HepG2 (cell line): Measurements from ENCODE around the gene DDC. TPM values are rescaled to one million over a fixed set of nuclear protein-coding genes. Genes with fewer than 3 reads are reported as not detected.

Experiments used
- DPF2 ChIP-seq: sonication (generic); formaldehyde crosslinking; IDR thresholded peaks from 2 replicates; pipeline ENCODE4 v1.4.0; 2020; ENCODE audit warnings: mild to moderate bottlenecking, low read depth, missing genetic modification reagents, borderline replicate concordance
- FOXP1 ChIP-seq, 2 experiments: fragments of 450-650 bp in 1 of 2; IDR thresholded peaks; 2 replicates each; pipeline ENCODE4 v1.6.1; 2017 to 2018; ENCODE audit warnings: antibody characterized with exemption in 1 of 2
- GATAD2A ChIP-seq: IDR thresholded peaks from 2 replicates; pipeline ENCODE4 v1.6.1; 2016
- IRF2 ChIP-seq: IDR thresholded peaks from 2 replicates; pipeline ENCODE4 v1.6.1; 2018; ENCODE audit warnings: missing genetic modification reagents, missing compliant biosample characterization
- NCOA2 ChIP-seq: sonication (generic); formaldehyde crosslinking; IDR thresholded peaks from 2 replicates; pipeline ENCODE4 v1.8.0; 2022; ENCODE audit warnings: inconsistent platforms
- NONO ChIP-seq, 2 experiments: fragments of 450-650 bp in 1 of 2; sonication (generic) in 1 of 2; formaldehyde crosslinking in 1 of 2; IDR thresholded peaks in 1 of 2; conservative IDR thresholded peaks in 1 of 2; 2 replicates each; pipeline versions ENCODE4 v1.6.1 to v1.8.0; 2017 to 2022; ENCODE audit warnings: mild to moderate bottlenecking in 1 of 2, missing genetic modification reagents in 1 of 2, moderate library complexity in 1 of 2
- PRPF4 ChIP-seq: fragments of 200-400 bp; formaldehyde crosslinking; IDR thresholded peaks from 2 replicates; pipeline ENCODE4 v1.6.1; 2016; ENCODE audit warnings: low read length, low read depth; ENCODE audit not compliant: poor library complexity, severe bottlenecking
- RAD51 ChIP-seq: fragments of 450-650 bp; IDR thresholded peaks from 2 replicates; pipeline ENCODE4 v1.6.1; 2016; ENCODE audit warnings: borderline replicate concordance
- SALL1 ChIP-seq: sonication (generic); formaldehyde crosslinking; IDR thresholded peaks from 2 replicates; pipeline ENCODE4 v1.8.0; 2022; ENCODE audit warnings: mild to moderate bottlenecking, missing genetic modification reagents
- SMAD9 ChIP-seq: sonication (generic); formaldehyde crosslinking; IDR thresholded peaks from 2 replicates; pipeline ENCODE4 v1.5.1; 2020; ENCODE audit warnings: mild to moderate bottlenecking, missing genetic modification reagents
- SOX5 ChIP-seq: IDR thresholded peaks from 2 replicates; pipeline ENCODE4 v1.6.1; 2016; ENCODE audit warnings: borderline replicate concordance
- U2AF1 ChIP-seq: fragments of 200-400 bp; formaldehyde crosslinking; optimal IDR thresholded peaks from 2 replicates; pipeline ENCODE3; 2017; ENCODE audit warnings: mild to moderate bottlenecking, low read depth, low read length
- ZNF17 ChIP-seq: sonication (generic); formaldehyde crosslinking; IDR thresholded peaks from 2 replicates; pipeline ENCODE4 v1.5.0; 2020; ENCODE audit warnings: mild to moderate bottlenecking, missing genetic modification reagents
- ZNF251 ChIP-seq: sonication (generic); formaldehyde crosslinking; IDR thresholded peaks from 2 replicates; pipeline ENCODE4 v1.9.0; 2021; ENCODE audit warnings: mild to moderate bottlenecking, missing genetic modification reagents
- ZNF274 ChIP-seq: sonication (generic); formaldehyde crosslinking; IDR thresholded peaks from 2 replicates; pipeline ENCODE4 v1.5.1; 2020; ENCODE audit warnings: mild to moderate bottlenecking, missing genetic modification reagents
- ZNF30 ChIP-seq: sonication (generic); formaldehyde crosslinking; IDR thresholded peaks from 2 replicates; pipeline ENCODE4 v1.5.0; 2020; ENCODE audit warnings: mild to moderate bottlenecking, missing genetic modification reagents
- ZNF335 ChIP-seq: sonication (generic); formaldehyde crosslinking; IDR thresholded peaks from 2 replicates; pipeline ENCODE4 v1.4.0; 2020; ENCODE audit warnings: missing genetic modification reagents
- ZNF761 ChIP-seq: sonication (generic); formaldehyde crosslinking; conservative IDR thresholded peaks from 2 replicates; pipeline ENCODE4 v1.4.0; 2020; ENCODE audit warnings: mild to moderate bottlenecking, missing genetic modification reagents
- ZNF772 ChIP-seq: sonication (generic); formaldehyde crosslinking; IDR thresholded peaks from 2 replicates; pipeline ENCODE4 v1.5.0; 2020; ENCODE audit warnings: mild to moderate bottlenecking, missing genetic modification reagents
- ZNF883 ChIP-seq: sonication (generic); formaldehyde crosslinking; IDR thresholded peaks from 2 replicates; pipeline ENCODE4 v1.5.1; 2020; ENCODE audit warnings: mild to moderate bottlenecking, missing genetic modification reagents; ENCODE audit errors: not compliant biosample characterization
- polyA plus RNA-seq, 8 experiments: library from polyadenylated mRNA; depleted of rRNA in 3 of 8; stranded (reverse) in 7 of 8; unstranded in 1 of 8; fragments of >200 nt; fragmentation: Illumina TruSeq in 4 of 8; extraction: Trizol in 4 of 8; gene quantifications; 2 replicates each; pipeline versions ENCODE4 v1.2.1 to v1.2.3, GENCODE V29; 2011 to 2016; ENCODE audit warnings: low read depth in 4 of 8, missing spikeins in 1 of 8, mixed read lengths in 1 of 8; ENCODE audit not compliant: insufficient read depth in 1 of 8
- total RNA-seq, 5 experiments: library from RNA; depleted of rRNA; stranded (reverse); fragments of >200 nt; fragmentation: Illumina TruSeq; extraction: Trizol; gene quantifications; 2 replicates each; pipeline ENCODE4 v1.2.3, GENCODE V29; 2016; ENCODE audit warnings: low read depth in 1 of 5
- TF ChIP-seq, protein P1 (sequence below): sonication (generic); formaldehyde crosslinking; conservative IDR thresholded peaks from 2 replicates; pipeline ENCODE4 v1.4.0; 2020; ENCODE audit warnings: missing genetic modification reagents
- TF ChIP-seq, protein P2 (sequence below): sonication (generic); formaldehyde crosslinking; IDR thresholded peaks from 2 replicates; pipeline ENCODE4 v1.8.0; 2022; ENCODE audit warnings: missing genetic modification reagents, mild to moderate bottlenecking, borderline replicate concordance
- TF ChIP-seq, protein P3 (sequence below): IDR thresholded peaks from 2 replicates; pipeline ENCODE4 v1.6.1; 2018; ENCODE audit warnings: missing genetic modification reagents, mild to moderate bottlenecking, missing compliant biosample characterization
- TF ChIP-seq, protein P4 (sequence below): sonication (generic); formaldehyde crosslinking; IDR thresholded peaks from 2 replicates; pipeline ENCODE4 v1.5.1; 2020; ENCODE audit warnings: missing genetic modification reagents, mild to moderate bottlenecking, borderline replicate concordance
- TF ChIP-seq, protein P5 (sequence below): sonication (generic); formaldehyde crosslinking; IDR thresholded peaks from 2 replicates; pipeline ENCODE4 v1.8.1; 2023; ENCODE audit warnings: missing genetic modification reagents, mild to moderate bottlenecking, borderline replicate concordance
- TF ChIP-seq, protein P6 (sequence below): IDR thresholded peaks from 2 replicates; pipeline ENCODE4 v1.6.1; 2012; ENCODE audit warnings: inconsistent platforms

Gene DDC
- total and polyA plus RNA-seq, 2 of the 13 experiments (the other 11 are each of a cell fraction or from before 2014, with no cell fraction given), result 11.7 to 93.3 TPM

DNA sequence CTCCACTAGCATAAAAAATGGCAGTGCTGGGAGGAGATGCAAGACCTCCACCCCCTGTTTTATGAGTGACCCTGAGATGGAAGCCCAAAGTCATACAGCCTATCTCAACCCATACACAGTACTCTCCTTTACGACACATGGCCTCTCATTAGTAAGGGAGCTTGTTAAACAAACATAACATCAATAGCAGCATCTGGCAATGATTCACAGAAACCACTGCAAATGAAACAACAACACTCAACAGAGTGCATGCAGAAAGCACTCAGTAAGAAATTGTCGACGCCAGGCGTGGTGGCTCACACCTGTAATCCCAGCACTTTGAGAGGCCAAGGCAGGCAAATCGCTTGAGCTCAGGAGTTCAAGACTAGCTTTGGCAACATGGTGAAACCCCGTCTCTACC lies 87.6 kb downstream of the DDC start (continued):
- TF ChIP-seq, protein P1, sequence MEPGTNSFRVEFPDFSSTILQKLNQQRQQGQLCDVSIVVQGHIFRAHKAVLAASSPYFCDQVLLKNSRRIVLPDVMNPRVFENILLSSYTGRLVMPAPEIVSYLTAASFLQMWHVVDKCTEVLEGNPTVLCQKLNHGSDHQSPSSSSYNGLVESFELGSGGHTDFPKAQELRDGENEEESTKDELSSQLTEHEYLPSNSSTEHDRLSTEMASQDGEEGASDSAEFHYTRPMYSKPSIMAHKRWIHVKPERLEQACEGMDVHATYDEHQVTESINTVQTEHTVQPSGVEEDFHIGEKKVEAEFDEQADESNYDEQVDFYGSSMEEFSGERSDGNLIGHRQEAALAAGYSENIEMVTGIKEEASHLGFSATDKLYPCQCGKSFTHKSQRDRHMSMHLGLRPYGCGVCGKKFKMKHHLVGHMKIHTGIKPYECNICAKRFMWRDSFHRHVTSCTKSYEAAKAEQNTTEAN, result no peak
- no peak for TF ChIP-seq RAD51
- no peak for TF ChIP-seq ZNF17
- no peak for TF ChIP-seq ZNF883 (CRISPR knock-in tag)
- no peak for TF ChIP-seq ZNF772 (CRISPR knock-in tag)
- no peak for TF ChIP-seq SALL1
- TF ChIP-seq, protein P2, sequence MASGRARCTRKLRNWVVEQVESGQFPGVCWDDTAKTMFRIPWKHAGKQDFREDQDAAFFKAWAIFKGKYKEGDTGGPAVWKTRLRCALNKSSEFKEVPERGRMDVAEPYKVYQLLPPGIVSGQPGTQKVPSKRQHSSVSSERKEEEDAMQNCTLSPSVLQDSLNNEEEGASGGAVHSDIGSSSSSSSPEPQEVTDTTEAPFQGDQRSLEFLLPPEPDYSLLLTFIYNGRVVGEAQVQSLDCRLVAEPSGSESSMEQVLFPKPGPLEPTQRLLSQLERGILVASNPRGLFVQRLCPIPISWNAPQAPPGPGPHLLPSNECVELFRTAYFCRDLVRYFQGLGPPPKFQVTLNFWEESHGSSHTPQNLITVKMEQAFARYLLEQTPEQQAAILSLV (CRISPR knock-in tag), result no peak
- no peak for TF ChIP-seq ZNF251
- TF ChIP-seq PRPF4, result no peak
- no peak for TF ChIP-seq ZNF274
- TF ChIP-seq IRF2 (CRISPR knock-in tag), result no peak
- peak; percentile 43; the same call in 1 of the 2 replicates for TF ChIP-seq SOX5 (CRISPR knock-in tag)
- TF ChIP-seq SMAD9 (CRISPR knock-in tag), result no peak
- no peak for TF ChIP-seq DPF2 (CRISPR knock-in tag)
- TF ChIP-seq, protein P3, sequence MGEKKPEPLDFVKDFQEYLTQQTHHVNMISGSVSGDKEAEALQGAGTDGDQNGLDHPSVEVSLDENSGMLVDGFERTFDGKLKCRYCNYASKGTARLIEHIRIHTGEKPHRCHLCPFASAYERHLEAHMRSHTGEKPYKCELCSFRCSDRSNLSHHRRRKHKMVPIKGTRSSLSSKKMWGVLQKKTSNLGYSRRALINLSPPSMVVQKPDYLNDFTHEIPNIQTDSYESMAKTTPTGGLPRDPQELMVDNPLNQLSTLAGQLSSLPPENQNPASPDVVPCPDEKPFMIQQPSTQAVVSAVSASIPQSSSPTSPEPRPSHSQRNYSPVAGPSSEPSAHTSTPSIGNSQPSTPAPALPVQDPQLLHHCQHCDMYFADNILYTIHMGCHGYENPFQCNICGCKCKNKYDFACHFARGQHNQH, result no peak
- no peak for TF ChIP-seq ZNF761 (CRISPR knock-in tag)
- no peak for TF ChIP-seq NONO (IDR thresholded peaks at IDR 0.05)
- TF ChIP-seq NONO (CRISPR knock-in tag; conservative IDR thresholded peaks at IDR 0.05), result no peak
- TF ChIP-seq U2AF1, result no peak
- peak; percentile 32; the same call in 1 of the 2 replicates for TF ChIP-seq GATAD2A (CRISPR knock-in tag)
- TF ChIP-seq, protein P4, sequence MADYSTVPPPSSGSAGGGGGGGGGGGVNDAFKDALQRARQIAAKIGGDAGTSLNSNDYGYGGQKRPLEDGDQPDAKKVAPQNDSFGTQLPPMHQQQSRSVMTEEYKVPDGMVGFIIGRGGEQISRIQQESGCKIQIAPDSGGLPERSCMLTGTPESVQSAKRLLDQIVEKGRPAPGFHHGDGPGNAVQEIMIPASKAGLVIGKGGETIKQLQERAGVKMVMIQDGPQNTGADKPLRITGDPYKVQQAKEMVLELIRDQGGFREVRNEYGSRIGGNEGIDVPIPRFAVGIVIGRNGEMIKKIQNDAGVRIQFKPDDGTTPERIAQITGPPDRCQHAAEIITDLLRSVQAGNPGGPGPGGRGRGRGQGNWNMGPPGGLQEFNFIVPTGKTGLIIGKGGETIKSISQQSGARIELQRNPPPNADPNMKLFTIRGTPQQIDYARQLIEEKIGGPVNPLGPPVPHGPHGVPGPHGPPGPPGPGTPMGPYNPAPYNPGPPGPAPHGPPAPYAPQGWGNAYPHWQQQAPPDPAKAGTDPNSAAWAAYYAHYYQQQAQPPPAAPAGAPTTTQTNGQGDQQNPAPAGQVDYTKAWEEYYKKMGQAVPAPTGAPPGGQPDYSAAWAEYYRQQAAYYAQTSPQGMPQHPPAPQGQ (CRISPR knock-in tag), result no peak
- TF ChIP-seq ZNF335 (CRISPR knock-in tag), result no peak
- no peak for TF ChIP-seq NCOA2
- no peak for TF ChIP-seq FOXP1 (IDR thresholded peaks at IDR 0.05)
- TF ChIP-seq FOXP1 (CRISPR knock-in tag; IDR thresholded peaks at IDR 0.05), result 0 out of 2 replicates have a peak, but pooled peaks have one; percentile 49
- TF ChIP-seq ZNF30 (CRISPR knock-in tag), result no peak
- TF ChIP-seq, protein P5, sequence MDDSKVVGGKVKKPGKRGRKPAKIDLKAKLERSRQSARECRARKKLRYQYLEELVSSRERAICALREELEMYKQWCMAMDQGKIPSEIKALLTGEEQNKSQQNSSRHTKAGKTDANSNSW, result no peak
- TF ChIP-seq, protein P6, sequence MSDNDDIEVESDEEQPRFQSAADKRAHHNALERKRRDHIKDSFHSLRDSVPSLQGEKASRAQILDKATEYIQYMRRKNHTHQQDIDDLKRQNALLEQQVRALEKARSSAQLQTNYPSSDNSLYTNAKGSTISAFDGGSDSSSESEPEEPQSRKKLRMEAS, result peak; percentile 27; the same call in 1 of the 2 replicates
